NCI-H1092 (cell line): ENCODE results near the gene VWA3A.
"Not testable (repeated sequence)": the region's sequence is repeated elsewhere in the genome, so short reads cannot be mapped to it uniquely, and the experiment has no call there.

ENCODE experiments used
- DNase-seq: peaks from one replicate; lab custom pipeline; 2025; lab: John Stamatoyannopoulos, UW

The VWA3A gene

GRCh38 chr16:22183335-22183734 lies 91.0 kb downstream of the VWA3A start:
- no peak for DNase-seq

GRCh38 chr16:22183901-22184614 lies 91.7 kb downstream of the VWA3A start:
- DNase-seq: no peak

GRCh38 chr16:22184615-22184968 lies 92.3 kb downstream of the VWA3A start:
- no peak for DNase-seq

- DNase-seq: no peak
Measured at GRCh38 chr16:22186517-22186916, 94.2 kb downstream of the VWA3A start.

GRCh38 chr16:22188267-22188594 lies 95.9 kb downstream of the VWA3A start:
- DNase-seq: no peak

GRCh38 chr16:22188595-22189442 lies 96.5 kb downstream of the VWA3A start:
- DNase-seq: peak; percentile 21

DNA sequence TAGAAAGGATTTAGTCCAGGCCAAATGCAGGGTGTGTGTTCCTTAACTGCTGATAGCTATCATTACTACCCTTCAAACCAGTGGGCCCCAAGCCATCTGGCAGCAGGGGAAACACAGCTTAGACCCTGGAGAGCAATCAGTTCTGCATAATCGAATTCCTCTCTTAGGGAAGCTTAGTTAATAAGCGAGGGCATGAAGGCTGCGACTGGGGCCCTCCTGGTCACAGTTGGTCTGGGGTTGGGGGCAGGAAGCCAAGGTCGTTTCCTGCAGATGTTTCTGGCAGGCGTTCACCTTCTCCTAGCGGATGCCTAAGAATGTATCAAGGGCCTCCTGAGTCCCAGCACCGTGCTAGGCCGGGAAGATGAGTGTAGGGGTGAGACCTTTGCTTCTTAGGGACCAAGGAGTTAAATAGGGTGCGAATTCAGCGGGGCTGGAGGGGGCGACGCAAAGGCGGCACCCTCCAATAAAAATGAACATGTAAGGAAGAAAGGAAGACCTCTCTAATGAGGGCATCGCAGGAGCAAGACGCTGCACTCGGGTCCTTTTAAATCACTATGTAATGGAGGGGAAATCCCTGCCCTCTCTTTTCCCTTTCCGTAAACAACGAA lies 97.2 kb downstream of the VWA3A start:
- no peak for DNase-seq

DNA sequence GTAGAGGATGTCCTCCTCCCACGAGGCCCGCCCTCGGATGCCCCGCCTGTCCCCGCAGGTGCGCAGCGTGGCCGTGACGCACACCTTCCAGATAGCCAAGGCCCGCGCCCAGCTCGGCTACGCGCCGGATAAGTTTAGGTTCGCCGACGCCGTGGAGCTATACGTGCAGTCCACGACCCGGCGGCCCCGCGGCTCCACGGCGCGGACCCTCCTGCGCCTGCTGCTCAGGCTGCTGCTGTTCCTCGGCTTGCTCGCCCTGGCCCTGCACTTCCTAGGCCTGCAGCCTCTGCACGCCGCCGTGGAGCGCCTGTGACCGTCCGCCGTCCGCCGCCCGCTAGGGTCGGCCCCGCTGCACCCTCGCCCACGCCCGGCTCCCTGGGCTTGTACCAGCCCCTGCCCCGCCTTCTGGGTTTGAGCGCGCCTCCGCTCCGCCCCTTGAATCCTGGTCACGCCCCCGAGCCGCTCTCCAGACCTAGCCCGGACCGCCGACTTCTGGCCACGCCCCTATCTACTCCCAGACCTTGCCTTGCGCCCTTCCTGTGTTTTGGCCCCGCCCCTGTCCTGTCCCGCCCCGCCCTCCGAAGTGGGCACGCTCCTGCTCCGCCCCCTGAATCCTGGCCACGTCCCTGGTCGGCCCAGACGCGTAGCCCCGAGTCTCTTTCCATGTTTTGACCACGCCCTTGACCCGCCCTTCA lies 97.9 kb downstream of the VWA3A start:
- DNase-seq: peak; percentile 99

DNA sequence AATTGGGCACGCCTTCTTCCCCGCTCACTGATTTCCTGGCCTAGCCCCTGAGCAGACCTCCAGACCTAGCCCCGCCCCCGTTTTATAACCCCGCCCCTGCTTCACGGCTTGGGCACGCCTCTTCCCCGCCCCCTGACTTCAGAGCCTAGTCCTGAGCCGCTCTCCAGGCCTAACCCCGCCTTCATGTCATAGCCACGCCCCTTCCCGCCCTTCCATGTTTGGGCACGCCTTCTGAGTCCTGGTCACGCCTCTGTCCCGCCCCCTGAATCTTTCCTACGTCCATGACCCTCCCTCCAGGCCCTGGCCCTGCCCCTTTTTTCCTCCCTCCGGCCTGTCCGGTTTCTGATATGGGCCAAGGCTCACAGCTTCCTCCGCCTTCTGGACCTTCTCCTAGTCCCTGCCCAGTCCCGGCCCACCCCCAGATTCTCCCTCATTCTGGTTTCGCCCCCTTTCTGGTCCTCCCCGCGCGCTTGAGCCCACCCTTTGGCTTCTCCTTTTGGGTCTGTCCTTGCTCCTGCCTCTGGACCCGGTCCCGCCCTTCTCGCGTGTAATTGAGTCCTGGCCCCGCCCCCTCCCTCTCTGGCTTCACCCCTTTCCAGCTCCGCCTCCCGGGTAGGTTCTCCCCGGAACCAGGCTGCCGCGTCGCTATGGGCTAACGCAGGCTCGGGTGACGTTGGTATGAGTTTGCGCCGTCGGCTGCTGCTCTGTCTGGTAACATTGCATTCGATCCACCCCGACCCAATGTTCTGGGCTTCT lies 98.6 kb downstream of the VWA3A start:
- peak; percentile 99 for DNase-seq

DNA sequence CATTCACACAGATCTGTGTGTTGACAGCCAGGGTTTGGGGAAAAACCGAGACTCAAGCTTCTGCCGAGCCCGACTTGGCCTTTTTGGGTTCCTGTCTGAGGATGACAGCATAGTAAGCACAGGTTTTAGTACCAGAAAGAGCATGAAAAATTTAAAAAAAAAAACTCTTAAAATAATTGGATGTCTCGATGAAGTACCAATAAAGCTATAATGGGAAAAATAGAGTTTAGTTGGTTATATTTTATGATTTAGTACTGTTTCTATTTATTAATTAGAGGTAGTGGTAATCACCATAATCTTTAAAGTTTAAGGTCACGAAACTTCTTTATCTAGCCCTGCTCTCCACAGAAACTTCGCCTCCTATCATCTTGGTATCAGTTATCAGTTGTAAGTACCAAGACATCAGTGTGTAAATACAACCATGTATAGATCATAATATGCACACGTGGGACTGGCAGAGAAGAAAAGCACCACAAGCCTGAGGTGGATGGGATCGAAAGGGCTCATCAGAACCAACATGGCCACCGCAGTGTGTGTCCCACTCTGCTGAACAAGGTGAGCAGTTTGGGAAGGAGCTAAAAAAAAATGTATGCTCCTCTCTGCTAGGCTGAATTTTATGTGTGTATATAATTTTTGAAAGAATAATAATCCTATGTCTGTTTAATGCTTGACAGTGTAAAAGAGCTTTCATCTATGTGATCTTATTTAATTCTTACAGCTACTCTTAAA lies 99.4 kb downstream of the VWA3A start:
- no peak for DNase-seq

- DNase-seq: peak; percentile 23
Measured at GRCh38 chr16:22192261-22193062, 100.1 kb downstream of the VWA3A start.

- DNase-seq: no peak
Measured at GRCh38 chr16:22193063-22193411, 100.7 kb downstream of the VWA3A start.

DNA sequence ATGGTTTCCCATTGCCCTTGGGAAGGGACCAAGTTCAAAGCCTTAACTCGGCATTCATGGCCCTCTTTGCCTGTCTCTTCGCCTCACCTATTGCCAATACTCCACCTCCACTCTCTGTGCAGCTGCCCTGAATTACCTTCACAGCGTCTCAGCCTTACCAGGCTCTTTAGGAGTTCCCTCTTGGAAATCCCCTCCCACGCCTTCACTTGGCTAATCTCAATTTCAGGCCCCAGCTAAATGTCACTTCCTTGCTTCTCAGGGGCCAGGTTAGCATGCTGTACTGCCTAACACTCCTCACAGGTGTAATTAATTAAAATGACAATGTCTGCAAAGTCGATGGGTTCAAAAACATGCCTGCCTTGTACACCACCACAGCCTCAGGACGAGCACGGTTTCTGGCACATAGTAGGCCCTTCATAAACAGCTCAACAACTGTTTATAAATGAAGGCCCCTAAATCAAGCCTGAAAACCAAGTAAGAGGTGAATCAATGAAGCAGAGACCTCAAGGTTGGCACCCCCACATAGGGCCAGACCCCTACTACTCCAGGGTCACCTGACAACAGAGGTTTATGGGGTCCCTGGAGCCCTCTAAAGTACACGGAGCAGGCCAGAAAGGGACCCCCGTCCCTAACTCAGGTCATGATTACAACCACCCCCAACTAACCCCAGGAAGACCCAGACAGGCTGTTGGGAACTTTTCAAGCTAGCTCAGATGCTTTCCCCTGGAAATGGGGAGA lies 102.5 kb downstream of the VWA3A start:
- no peak for DNase-seq

DNA sequence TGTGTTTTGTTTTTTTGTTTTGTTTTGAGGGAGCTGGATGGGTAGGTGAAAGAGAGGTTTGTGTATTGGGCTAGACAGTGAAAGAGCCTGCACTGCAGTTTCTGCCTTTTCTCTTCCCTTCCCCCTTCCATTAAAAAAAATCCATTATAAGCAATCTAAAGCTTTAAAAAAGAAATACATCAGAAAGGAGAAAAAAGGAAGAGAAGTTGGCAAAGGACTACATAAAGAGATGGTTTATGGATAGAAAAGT lies 103.0 kb downstream of the VWA3A start:
- DNase-seq: no peak

DNA sequence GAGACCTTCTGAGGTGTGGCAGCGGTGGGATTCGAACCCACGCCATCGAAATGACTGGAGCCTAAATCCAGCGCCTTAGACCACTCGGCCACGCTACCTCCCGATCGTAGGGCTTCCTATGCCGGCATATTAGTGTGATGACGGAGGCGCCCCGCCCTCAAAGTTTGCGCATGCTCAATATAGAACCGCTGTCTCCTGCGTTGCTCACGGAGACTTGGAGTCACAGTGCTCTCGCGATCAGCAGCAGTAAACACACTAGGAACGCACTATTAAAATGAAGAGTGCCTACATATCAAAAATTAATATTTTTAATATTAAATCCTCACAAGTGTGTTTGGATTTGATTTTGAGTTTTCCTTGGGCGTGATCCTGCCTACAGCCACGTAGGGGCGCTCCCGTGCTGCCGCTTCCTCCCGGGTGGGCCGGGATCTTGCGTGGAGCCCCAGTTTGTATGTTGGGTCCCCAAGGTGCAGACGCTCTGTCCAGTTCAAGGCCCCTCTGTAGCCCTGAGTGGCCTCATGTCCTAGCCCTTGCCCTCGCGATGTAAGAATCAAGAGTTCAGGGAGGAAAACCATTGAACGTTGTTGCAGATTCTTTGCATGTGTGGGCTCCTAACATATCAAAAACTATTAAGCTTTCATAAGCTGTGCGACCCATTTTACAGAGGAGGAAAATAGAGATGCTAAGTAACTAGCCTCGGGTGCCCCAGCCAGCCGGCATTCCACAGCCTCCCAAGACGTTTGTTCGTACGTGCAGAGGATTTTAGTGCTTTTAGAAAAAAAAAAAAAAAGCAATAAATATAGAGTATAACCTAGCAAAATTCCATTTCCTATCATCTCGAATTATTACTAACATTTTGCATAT lies 103.6 kb downstream of the VWA3A start:
- DNase-seq: peak; percentile 84

GRCh38 chr16:22196559-22197168 lies 104.3 kb downstream of the VWA3A start:
- not testable (repeated sequence) for DNase-seq

DNA sequence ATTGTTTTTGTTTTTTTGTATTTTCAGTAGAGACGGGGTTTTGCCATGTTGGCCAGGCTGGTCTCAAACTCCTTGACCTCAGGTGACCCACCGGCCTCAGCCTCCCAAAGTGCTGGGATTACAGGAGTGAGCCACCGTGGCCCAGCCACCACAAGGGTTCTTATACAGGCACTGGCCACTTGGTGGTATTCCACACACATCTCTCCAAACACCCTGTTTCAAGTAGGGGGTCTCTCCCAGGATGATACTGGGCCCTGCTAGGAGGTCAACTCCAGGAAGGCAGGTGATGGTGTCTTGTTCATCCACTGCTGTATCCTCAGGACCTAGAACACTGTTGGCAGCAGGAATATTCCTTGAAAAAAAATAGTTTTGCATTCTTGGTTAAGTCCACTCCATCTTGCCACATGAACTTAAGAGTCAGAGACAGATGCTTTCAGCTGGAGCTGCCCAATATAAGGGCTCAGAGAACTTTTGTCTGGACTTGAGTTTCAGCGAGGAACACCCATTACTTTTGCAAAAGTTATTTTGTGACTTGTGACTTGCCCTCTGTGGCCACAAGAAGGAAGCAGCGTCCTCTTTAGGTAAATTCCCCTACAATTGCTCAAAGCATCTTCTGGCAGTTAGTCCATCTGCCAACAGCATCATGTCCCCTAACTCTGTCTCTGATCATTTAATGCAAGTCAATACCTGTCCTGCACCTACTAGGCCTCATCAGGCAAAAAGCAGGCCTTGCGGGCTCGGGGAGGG lies 106.4 kb downstream of the VWA3A start:
- no peak for DNase-seq

DNA sequence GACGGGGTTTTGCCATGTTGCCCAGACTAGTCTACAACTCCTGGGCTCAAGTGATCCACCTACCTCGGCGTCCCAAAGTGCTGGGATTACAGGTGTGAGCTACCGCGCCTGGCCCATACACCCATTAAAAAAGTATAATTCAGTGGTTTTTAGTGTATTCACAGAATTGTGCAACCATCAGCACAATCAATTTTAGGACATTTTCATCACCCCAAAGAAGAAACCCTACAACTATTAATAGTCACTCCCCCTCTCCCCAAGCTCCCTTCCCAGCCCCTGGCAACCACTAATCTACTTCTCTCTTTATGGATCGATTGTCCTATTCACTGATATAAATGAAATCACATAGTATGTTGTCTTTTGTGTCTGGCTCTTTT lies 109.9 kb downstream of the VWA3A start:
- DNase-seq: no peak
